Stimulated activated CD4-positive, alpha-beta T cell treated with anti-CD3 and anti-CD28 coated beads, Interleukin-15, amount 100 ng/mL, for 24 hours (primary cell): ENCODE results near the gene TMEM127.
"Not testable (repeated sequence)": the region's sequence is repeated elsewhere in the genome, so short reads cannot be mapped to it uniquely, and the experiment has no call there.

ENCODE experiments used
- DNase-seq: peaks from one replicate; pipeline ENCODE4 v3.0.0-alpha.2; 2020

The TMEM127 gene

DNA sequence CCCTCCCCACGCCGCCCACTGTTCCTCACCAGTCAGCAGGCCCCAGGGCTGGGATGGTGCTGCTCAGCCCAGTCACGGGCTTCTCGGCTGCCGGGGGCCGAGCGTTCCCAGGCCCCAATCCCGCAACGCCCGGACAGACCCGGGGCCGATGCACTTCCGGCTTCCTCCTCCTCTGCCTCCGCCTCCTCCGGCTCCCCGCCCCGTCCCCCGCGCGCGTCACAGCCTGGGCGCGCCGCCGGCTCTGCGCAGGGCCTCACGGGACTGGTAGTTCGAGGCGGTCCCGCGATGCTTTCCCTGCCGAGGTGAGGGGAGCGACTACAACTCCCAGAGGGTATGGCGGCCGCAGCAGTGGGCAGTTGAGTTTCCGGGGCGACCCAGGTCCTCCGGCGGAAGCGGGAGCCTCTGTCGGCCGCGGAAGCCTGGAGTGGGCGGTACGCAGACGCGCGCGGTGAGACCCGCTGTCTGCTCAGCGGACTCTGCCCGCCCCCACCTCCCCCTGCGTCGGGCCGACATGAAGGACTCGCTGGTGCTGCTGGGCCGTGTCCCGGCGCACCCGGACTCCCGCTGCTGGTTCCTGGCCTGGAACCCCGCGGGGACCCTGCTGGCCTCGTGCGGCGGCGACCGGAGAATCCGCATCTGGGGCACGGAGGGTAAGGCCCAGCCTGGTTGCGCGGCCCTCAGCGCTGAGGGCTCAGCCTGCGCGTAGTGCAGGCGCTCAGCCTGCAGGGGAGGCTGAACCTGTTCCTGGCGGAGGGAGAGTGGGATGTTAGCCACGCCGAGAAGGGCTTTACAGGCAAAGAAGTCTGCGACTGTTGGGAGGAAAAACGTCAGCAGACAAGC is at the start of gene TMEM127, which contains the start of gene CIAO1:
TMEM127 (minus strand) TSS at position 158 of the 840 bp plus-strand sequence. CDS start 616 bp downstream, outside the sequence.
CIAO1 (plus strand) TSS at position 386 of the 840 bp plus-strand sequence; CDS start at position 512, 126 bp downstream.
- peak; percentile 99 for DNase-seq

- DNase-seq: no peak
Observed at GRCh38 chr2:96315005-96315399, 49.2 kb upstream of the TMEM127 start.

GRCh38 chr2:96308248-96308647 is 42.5 kb upstream of the TMEM127 start:
- DNase-seq: no peak

DNA sequence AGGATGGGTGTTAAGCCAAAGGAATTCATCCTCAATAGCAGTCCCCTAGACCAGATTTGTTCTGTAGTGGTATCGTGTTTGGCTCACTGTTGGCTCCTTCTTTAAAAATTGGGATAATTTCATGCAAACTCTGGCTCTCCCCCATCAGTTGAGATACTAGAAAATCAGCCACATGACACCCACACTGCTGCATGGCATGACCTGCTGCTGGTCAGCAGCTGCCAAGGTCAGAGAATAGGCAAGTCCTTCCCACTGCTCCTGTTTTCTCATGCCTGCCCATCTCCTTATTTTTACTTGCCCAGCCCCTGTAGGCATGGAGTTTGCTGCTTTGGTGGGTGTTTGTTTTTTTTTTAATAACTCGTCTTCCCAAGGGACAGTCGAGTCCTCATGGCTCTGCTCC is 40.6 kb upstream of the TMEM127 start:
- DNase-seq: no peak

GRCh38 chr2:96305979-96306308 is 40.1 kb upstream of the TMEM127 start:
- no peak for DNase-seq

DNA sequence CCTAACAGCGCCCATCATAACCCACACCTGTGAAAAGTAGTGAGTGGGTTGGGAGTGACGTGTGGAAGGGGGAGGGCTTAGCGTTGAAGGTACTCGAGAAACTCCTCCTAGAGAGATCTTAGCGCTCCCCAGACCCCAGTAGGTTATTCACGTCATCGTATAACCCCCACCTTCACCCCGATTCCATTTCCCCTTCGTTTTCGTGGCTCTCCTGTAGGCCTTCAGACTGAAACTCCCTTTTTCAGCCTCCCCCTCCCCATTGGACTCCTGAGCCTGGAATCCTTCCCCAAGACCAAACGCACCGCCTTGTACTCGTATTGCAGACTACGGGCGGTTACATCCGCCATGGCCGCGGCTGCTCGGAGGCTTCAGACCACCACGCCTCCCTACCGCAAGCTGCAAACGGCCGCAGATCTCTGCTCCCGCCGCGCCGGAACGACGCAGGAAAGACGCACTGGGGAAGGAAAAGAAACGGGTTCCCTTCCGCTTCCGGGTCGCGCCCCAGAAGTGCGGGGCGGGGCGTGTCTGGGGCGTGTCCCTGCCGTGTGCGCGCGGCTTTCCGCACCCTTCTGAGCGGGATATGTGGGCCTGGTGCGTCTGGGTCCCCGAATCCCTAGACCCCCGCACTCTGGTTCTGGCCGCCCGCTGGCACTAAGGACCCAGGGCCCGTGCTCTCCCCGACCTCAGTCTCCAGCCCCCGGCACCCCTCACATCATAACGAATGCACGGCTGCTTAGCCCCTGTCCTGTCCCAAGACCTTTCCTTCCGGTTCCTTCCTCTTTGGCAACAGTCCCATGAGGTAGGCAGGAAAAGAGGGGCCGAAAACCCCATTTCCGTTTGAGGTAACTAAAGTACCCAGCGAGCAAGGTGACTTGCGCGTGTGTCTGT is 39.5 kb upstream of the TMEM127 start, which contains the start of gene SNRNP200:
SNRNP200 (minus strand) TSS at position 456 of the 888 bp plus-strand sequence; CDS start at position 347, 109 bp downstream.
- peak; percentile 95 for DNase-seq

- DNase-seq: no peak
Observed at GRCh38 chr2:96304606-96305005, 38.8 kb upstream of the TMEM127 start.

- no peak for DNase-seq
Observed at GRCh38 chr2:96301865-96302264, 36.1 kb upstream of the TMEM127 start.

GRCh38 chr2:96296925-96297324 is 31.1 kb upstream of the TMEM127 start:
- no peak for DNase-seq

DNA sequence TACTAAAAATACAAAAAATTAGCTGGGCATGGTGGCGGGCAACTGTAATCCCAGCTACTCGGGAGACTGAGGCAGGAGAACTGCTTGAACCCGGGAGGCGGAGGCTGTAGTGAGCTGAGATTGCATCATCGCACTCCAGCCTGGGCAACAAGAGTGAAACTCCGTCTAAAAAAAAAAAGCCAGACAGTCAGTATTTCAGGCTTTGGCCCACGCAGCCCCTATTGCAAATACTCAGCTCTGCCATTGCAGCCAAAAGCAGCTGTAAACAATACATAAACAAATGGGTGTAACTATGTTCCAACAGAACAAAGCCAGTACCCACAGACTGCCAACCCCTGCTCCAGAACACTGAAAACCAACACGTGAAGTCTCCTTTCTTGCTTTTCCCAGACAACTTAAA is 28.5 kb upstream of the TMEM127 start:
- DNase-seq: not testable (repeated sequence)

DNA sequence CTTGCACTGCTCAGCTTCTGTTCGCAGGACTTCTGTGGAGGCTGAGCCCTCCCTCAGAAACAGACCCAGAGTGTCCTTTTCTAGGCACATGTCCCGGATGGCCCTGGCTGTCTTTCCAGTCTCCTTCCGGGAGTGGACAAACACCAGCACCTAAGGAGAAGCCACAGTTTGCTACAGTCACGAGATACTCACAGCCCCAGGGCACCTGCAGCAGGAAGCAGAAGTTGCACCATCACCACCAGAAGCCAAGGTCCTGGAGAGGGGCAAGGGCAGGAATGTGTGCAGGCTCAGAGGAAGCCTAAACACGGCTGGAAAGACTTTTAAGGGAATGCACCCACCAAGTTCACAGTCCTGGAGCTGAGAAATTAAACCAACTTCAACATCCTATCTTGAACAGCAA is 26.0 kb upstream of the TMEM127 start:
- no peak for DNase-seq

- DNase-seq: no peak
Observed at GRCh38 chr2:96287273-96287856, 21.6 kb upstream of the TMEM127 start.

GRCh38 chr2:96276787-96277499 is 11.1 kb upstream of the TMEM127 start:
- no peak for DNase-seq

DNA sequence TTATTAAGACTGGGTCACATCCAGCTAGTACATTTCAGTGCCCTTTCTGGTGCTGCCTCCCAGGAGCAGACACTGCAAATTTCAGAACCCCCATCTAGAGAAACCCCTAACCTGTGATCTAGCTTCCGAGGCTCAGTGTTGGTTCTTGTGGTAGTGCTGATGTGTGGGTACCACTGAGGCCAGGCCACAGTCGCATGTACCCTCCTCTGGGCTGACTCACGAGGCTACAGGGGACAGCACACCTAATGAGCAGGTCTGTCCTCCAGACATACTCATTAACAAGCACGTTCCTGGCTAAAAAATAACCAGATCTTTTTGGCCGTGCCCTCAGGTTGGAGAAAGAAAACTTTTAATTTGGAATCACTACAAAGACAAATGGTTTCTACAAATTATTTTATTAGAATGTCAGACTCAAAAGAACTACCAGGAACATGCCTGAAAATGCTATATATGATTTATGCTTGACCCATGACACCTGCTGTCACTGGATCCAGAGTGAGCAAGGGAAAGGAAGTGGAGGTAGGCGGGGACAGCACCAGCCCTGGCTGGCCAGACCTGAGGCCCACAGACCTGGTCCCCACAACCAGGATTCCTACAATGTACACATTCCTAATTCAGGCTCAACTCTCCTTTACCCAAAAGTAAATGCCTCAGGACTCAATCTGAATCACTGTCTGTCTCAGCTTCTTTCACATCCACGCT is 8.7 kb upstream of the TMEM127 start:
- DNase-seq: no peak

- DNase-seq: no peak
Observed at GRCh38 chr2:96273763-96274162, 8.0 kb upstream of the TMEM127 start.

GRCh38 chr2:96271995-96272394 is 6.2 kb upstream of the TMEM127 start:
- DNase-seq: no peak

DNA sequence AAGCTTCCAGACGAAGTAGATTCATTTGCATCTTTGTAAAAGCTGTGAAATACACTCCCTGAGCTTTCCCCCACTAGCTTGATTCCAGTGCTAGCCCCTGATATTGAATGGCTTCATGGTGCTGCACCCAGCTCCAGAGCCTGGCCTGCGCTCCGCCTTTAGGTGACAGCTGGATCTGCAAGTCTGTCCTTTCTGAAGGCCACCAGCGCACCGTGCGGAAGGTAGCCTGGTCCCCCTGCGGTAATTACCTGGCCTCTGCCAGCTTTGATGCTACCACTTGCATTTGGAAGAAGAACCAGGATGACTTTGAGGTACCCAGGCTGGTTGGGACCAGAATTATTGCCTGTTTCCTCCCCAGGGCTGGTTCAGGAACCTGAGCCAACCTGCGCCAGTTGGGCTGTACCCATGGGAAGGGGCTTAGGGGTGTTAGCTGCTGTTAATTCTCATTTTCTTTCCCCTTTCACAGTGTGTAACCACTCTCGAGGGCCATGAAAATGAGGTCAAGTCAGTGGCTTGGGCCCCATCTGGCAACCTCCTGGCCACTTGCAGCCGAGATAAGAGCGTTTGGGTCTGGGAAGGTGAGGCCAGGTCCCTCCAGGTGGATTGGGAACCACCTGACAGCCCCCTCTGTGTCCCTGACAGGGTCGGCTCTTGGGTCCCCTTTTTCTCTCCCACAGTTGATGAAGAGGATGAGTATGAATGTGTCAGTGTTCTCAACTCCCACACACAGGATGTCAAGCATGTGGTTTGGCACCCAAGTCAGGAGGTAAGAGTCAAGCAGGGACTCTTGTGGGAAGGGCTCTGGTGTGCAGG is 1.6 kb upstream of the TMEM127 start:
- DNase-seq: peak; percentile 71

DNA sequence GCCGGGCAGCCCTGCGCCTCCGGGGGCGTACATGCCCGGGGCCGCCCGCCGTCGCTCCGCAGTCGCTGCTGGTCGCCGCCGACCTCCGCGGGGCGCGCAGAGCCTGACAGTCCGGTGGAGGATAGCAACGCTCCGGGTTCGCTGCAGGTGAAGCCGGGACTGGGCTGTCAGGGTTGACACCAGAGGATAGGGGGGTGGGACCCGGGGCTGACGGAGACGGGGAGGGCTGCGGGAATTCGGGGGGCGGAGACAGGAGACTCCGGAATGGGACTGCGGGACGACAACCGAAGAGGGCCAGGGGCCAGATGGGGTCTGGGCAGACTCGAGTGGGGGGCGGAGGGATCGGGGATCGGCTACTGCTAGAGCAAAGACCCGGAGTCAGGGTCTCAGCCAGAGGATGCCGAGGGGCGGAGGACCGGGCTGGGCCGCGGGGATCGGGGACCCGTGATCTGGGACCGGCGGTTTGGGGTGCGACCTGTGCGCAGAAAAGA is 403 bp downstream of the TMEM127 start:
- DNase-seq: peak; percentile 47

- DNase-seq: peak; percentile 36
Observed at GRCh38 chr2:96264656-96265348, 995 bp downstream of the TMEM127 start.

DNA sequence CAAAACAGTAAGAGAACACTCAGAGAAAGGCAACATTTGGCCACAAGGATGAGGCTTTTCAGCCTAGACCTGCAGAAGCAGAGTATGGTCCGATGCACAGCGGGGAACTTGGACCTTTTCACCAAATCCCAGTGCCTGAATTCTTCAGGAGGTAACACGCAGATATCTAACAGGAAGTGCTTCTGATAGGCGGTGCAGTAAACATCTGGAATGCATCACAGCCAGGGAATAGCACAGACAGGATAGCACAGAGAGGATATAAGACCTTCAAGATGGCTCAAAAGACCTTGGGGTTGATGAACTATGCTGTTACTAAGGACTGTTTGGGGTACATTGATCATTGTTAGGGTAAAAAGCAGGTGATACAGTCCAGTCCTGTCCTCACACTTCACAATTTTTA is 1.7 kb downstream of the TMEM127 start:
- DNase-seq: no peak
